Measurements from ENCODE around the gene TREML2.

DNA sequence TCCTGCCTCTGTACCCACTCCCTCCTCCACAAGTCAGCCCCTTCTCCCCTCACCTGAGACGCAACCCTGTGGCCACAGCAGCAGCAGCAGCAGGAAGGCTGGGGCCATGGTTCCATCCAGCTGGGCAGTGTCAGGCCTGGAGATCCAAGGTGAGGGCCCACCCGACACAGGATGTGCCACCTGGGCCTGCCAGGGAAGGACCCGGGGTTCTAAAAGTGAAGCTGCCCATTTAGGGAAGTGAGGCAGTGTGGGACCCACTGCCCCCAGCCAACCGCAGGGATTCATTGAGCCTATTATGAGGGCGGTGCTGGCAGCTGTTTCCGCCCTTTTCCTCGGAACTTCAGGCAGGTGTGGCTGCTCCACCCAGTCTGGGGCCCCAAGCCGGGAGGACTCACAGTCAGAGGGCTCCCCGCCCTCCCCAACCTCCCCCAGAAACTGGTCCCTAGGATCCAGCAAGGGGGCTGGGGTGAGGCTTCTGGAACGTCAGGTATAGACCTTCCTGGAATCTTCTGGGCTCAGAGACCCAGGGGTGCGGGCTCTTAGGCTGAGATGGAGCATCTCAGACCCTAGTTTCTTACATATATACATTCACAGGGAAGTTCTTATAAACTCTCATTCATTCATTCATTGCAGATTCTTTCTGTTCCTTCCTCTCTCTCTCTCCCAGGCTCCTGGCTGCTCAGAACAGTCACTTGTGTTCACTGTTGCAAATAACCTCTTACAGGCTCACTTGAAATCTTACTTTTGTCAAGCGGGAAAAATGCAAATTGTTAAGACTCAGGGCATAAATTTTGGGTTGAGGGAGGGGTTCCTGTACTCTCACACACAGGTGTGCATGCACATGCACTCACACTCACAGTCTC, at the start of gene TREML2:
- no peak for TF ChIP-seq NCOA2 (CRISPR knock-in tag; IDR thresholded peaks at IDR 0.05)
- TF ChIP-seq KAT8 (CRISPR knock-in tag; IDR thresholded peaks at IDR 0.05), result no peak
- no peak for TF ChIP-seq HOXA7 (CRISPR knock-in tag; IDR thresholded peaks at IDR 0.05)
